ENCODE data around the gene KIAA1671. TPM values are rescaled to one million over a fixed set of nuclear protein-coding genes. Genes with fewer than 3 reads are reported as not detected.
A peak's percentile ranks its signal among the peaks of the same experiment; 100 is the strongest.
"Not testable (repeated sequence)": the region's sequence is repeated elsewhere in the genome, so short reads cannot be mapped to it uniquely, and the experiment has no call there.

Gene KIAA1671
- total RNA-seq, result 10 to 100 TPM in 2 of 4 donors, 1 to 10 TPM in 2; 7.6 to 26.1 (median 16.7) TPM

- peak; percentile 93 to 95 (median 94) for TF ChIP-seq CTCF (IDR thresholded peaks at IDR 0.05)
- peak; percentile 56 to 73 for TF ChIP-seq POLR2A (IDR thresholded peaks at IDR 0.05)
- Histone ChIP-seq H3K27ac (peak within 1 kb of the TSS; percentile 57 to 63), H3K27me3 (no peaks in the 10 kb centered on the region), H3K4me3 (peak within 1 kb of the TSS; percentile 47 to 64), H3K9me3 (no peaks in the 10 kb centered on the region), H3K36me3 (no peaks in the 10 kb centered on the region), H3K4me1 (no peaks in the 10 kb centered on the region)
- intact Hi-C loops (cut with DNase I; ENCODE audit: low total_unique reads), result no loop called here
- peak; percentile 74 to 80 for DNase-seq
Measured at GRCh38 chr22:24951942-24952836, at the start of gene KIAA1671. KIAA1671 (plus strand) TSS chr22:24952716; CDS start chr22:25028000, 75,284 bp downstream.

- peaks cover 0 to 3% of the 10 kb centered on the region in 2 donors for H3K9me3 ChIP-seq
- no peaks in the 10 kb centered on the region for H3K4me1 ChIP-seq
- TF ChIP-seq CTCF (IDR thresholded peaks at IDR 0.05), result no peak
- no peak for TF ChIP-seq POLR2A (IDR thresholded peaks at IDR 0.05)
- no peaks in the 10 kb centered on the region for H3K36me3 ChIP-seq
- no peak overlapping the region for H3K27ac ChIP-seq
- no peak for DNase-seq
- no peak overlapping the region for H3K4me3 ChIP-seq
- H3K27me3 ChIP-seq, result no peaks in the 10 kb centered on the region
- intact Hi-C loops (cut with DNase I; ENCODE audit: low total_unique reads), result no loop called here
Measured at GRCh38 chr22:24905909-24906308, 46.6 kb upstream of the KIAA1671 start.

GRCh38 chr22:24907101-24907500, 45.4 kb upstream of the KIAA1671 start:
- H3K9me3 ChIP-seq; H3K27ac ChIP-seq; H3K4me1 ChIP-seq; intact Hi-C loops (cut with DNase I; ENCODE audit: low total_unique reads); H3K36me3 ChIP-seq; H3K4me3 ChIP-seq; DNase-seq; H3K27me3 ChIP-seq: not testable (repeated sequence)

- DNase-seq, result no peak
- no peak for TF ChIP-seq CTCF (IDR thresholded peaks at IDR 0.05)
- TF ChIP-seq POLR2A (IDR thresholded peaks at IDR 0.05), result no peak
- Histone ChIP-seq H3K4me1 (no peaks in the 10 kb centered on the region), H3K27ac (no peak overlapping the region), H3K27me3 (no peaks in the 10 kb centered on the region), H3K36me3 (no peaks in the 10 kb centered on the region), H3K4me3 (no peak overlapping the region), H3K9me3 (no peaks in the 10 kb centered on the region)
- intact Hi-C loops (cut with DNase I; ENCODE audit: low total_unique reads), result no loop called here
Measured at GRCh38 chr22:24920029-24920428, 32.5 kb upstream of the KIAA1671 start.

GRCh38 chr22:24925586-24926427, 26.7 kb upstream of the KIAA1671 start:
- Histone ChIP-seq H3K36me3 (no peaks in the 10 kb centered on the region), H3K27me3 (no peaks in the 10 kb centered on the region), H3K4me3 (no peak overlapping the region), H3K4me1 (no peaks in the 10 kb centered on the region), H3K9me3 (no peaks in the 10 kb centered on the region), H3K27ac (no peak overlapping the region)
- DNase-seq, result no peak
- intact Hi-C loops (cut with DNase I; ENCODE audit: low total_unique reads), result no loop called here
- TF ChIP-seq POLR2A (IDR thresholded peaks at IDR 0.05) (no peak), CTCF (IDR thresholded peaks at IDR 0.05) (no peak)
